ENCODE measurements around the gene TTC22.
A peak's percentile ranks its signal among the peaks of the same experiment; 100 is the strongest.

Gene TTC22

DNA sequence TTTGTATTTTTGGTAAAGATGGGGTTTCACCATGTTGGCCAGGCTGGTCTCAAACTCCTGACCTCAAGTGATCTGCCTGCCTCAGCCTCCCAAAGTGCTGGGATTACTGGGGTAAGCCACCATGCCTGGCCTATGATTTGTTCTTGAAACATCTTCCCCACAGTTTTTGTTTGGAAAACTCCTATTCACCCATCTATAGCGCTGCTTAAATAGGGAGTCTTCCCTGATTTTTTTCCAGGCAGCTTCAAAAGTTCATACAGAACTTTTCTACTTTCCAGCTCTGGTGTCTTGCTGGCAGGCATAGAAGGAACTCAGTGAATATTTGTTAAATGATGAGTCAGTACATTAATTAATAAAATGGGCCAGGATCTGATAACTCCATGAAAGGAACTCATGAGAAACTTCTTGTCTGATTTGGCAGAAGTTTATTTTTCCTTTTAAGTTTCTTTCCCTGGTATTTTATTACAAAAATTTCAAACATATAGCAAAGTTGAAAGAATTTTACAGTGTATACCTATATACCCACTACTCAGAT lies 33.0 kb upstream of the TTC22 start:
- no peak for DNase-seq (ENCODE audit: low read depth)

DNA sequence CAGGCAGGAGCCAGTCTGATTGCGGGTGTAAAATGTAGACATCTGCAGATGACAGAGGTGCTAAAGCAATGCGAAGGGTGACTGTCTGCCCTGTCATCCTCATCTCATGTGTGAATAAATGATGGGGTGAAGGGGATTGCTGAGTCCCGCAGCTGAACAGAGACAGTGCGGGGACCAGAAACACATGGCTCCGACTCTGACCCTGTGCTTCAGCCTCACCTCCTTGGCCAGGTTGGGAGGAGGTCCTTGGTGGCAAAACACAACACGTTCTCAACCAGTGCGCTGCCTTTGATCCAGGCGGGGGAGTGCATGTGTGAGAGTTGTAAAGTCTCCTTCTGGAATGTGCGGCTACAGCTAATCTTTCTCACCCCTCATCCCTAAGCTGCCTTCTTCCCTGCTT lies 32.0 kb upstream of the TTC22 start:
- no peak for DNase-seq (ENCODE audit: low read depth)

GRCh38 chr1:54826226-54826816 lies 25.2 kb upstream of the TTC22 start:
- no peak for DNase-seq (ENCODE audit: low read depth)

DNA sequence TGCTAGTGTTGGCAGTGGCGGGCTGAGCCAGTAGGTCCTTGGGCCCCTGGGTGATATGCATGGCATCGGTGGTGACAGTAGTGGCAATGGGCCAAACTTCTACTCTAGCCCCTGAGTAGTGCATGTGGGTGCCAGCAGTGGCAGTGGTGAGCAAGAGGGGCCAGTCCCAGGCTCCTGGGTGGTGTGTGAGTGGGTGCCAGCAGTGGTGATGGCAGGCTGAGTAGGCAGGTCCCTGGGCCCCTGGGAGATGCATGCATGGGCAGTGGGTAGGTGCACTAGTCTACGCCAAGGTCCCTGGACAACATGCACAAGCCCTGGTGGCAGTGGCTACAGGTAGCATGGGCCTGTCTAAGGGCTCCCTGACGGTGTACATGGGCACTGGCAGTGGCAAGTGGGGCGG lies 24.6 kb upstream of the TTC22 start:
- DNase-seq (ENCODE audit: low read depth), result no peak

- no peak for DNase-seq (ENCODE audit: low read depth)
These were observed 22.5 kb upstream of the TTC22 start for GRCh38 chr1:54823670-54824069.

DNA sequence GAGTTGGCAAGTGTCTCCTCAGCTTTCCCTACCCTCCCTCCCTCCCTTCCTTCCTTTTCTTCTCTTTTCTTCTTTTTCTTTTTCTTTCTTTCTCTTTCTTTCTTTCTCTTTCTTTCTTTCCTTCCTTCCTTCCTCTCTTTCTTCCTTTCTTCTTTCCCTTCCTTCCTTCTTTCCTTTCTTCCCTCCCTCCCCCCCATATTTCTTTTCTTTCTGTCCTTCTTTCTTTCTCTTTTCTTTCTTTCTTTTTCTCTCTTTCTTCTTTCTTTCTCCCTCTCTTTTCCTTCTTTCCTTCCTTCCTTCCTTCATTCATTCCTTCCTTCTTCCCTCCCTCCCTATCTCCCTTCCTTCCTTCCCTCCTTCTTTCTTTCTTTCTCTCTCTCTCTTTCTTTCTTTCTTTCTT lies 18.6 kb upstream of the TTC22 start:
- DNase-seq (ENCODE audit: low read depth), result no peak

DNA sequence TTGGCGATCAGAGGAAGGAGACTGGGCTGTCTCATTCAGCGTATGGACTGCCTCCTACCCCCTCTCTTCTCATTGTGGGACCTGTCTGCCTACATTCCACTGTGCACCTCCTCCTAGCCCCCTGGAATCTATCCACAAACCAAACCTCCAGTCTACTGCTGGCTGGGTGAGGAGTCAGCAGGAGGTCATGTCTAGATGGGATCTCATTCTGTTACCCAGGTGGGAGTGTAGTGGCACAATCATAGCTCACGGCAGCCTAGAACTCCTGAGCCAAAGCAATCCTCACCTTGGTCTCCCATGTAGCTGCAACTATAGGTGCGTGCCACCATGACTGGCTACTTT lies 18.0 kb upstream of the TTC22 start:
- no peak for DNase-seq (ENCODE audit: low read depth)

DNA sequence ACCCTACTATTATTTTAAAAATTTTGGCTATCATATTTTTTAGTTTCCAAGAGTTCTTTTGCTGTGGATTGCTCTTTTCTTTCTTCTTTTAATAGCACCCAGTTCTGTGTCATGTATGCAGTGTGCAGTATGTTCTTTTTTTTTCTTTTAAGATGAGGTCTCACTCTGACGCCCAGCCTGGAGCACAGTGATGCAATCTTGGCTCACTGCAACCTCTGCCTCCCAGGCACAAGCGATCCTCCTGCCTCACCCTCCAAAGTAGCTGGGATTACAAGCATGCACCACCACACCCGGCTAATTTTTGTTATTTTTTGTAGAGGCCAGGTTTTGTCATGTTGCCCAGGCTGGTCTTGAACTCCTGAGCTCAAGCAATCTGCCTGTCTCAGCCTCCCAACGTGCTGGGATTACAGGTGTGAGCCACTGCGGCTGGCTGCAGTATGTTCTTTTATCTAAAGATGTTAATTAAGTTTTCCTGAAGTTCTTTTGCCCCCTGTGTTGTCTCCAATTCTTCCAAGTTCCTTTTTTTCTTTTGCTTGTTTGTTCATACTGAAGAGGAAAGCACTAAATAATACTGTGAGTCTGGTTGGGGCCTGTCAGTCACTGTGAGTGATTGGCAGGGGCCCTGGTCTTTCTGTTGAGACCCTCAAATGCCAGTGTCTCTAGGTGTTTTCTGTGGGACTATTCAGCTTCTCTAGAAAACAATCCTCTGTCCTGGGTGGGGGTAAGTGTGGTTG lies 17.5 kb upstream of the TTC22 start:
- DNase-seq (ENCODE audit: low read depth), result no peak

DNA sequence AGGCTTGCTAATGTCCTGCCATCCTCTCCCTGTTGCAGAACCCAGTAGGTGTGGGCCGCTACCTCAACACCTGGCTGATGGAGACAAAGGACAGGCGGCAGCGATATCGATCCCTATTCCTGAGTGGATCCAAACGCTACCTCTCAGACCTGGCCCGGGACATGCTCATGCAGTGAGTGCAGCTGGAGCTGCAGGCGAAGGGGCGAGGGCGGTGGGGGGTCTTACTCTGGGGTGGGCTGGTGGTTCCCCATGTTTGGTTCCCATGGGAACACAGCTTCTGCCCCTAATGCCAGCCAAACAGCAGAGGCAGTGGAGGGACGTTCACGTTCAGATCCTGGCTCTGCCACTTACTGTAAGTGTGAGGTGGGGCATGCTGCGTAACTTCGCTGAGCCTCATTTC lies 15.8 kb upstream of the TTC22 start:
- DNase-seq (ENCODE audit: low read depth), result no peak

DNA sequence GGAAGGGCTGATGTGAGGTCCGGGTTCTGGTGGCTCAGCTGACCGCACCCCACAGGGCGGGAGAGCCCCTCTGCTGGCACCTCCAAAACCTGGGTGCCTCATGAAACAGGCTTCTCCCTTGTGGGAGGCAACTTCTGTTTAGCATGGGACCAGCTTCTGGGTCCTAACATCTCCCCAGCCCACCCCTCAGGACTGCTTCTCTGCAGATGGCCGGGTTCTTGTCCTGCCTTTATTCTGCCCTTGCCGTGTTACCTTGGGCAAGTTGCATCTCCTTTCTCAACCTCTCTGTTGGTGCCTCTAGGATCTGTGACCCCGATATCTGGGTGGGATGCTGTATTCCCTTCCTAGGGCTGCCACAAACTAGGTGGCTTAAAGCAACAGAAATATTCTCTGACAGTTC lies 15.0 kb upstream of the TTC22 start:
- DNase-seq (ENCODE audit: low read depth), result no peak

DNA sequence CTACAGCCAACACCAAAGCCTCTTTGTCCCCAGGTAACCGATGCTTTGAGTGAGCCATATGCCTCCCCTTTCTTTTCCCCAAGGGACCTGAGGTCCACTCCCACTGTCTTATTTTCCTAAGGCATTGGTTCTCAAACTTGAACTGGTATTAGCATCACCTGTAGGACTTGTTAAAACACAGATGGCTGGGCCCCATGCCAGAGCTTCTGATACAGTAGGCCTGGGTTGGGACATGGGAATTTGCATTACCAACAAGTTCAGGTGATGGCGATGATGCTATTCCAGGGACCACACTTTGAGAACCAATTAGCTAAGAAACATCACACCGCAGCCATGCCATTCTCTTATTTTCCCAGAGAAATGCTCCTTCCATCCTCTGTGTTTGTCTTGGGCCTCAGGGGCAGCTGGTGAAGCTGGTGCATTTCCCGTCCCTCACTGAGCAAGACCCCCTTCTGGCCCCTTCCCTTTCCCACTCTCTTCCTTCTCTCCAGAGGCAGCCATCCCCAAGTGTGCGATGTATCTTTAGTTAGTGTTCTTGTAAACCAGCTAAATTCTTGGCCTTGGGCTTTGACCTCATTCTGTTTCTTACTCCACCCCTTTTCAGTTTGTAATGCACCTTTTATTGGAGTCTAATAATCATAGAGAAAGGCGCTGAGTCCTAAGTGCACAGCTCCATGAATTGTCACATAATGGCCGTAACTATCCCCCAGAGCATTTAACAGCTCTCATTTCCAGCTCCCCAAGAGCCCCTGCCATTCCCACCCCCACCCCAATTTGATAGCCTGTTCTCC lies 14.2 kb upstream of the TTC22 start:
- no peak for DNase-seq (ENCODE audit: low read depth)

GRCh38 chr1:54814571-54814970 lies 13.4 kb upstream of the TTC22 start:
- DNase-seq (ENCODE audit: low read depth), result no peak

GRCh38 chr1:54814126-54814498 lies 13.0 kb upstream of the TTC22 start:
- DNase-seq (ENCODE audit: low read depth), result no peak

GRCh38 chr1:54813485-54814125 lies 12.5 kb upstream of the TTC22 start:
- no peak for DNase-seq (ENCODE audit: low read depth)

- DNase-seq (ENCODE audit: low read depth), result no peak
These were observed 11.8 kb upstream of the TTC22 start for GRCh38 chr1:54812801-54813484.

DNA sequence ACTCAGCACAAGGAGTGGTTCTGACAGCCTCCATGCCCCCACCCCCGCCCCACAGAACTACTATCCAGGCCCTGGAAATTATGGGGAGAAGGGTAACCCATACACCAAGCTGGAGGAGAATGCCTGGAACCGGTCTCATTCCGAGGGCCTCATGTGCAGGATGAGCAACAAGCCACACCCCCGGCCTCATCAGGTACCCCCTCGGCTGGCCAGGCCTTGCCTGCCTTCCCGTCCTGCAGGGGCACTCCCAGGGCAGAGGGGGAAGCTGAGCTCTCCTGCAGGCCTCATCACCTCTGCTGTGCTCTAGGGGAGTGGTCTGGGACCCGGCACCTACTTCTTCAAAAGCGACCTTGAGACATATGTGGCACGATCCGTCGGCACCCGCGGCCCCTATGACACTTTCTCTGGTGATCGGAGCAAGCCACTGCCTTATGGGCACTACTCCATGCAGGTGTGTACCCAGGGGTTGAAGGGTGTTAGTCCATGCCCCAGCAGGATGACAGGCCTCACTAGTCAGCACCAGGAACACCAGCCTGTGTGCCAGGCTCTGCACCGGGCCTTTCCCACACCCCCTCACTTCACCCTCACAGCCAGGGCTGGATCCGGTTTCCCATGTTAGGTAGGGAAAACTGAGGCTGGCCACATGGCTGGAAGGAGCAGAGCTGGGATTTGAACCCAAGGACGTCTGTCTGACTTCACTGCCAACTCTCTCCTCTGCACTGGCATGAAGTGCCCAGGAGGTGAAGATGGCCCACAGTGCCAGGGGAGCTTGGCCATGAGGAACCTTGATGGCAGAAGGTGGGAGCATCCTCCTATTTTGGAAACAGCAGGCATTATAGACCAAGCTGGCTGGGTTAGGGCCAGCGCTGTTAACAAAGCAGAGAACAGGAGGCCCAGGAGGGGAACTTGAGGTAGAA lies 10.9 kb upstream of the TTC22 start:
- no peak for DNase-seq (ENCODE audit: low read depth)

- DNase-seq (ENCODE audit: low read depth), result no peak
These were observed 9.9 kb upstream of the TTC22 start for GRCh38 chr1:54811066-54811465.

GRCh38 chr1:54810153-54810942 lies 9.2 kb upstream of the TTC22 start:
- DNase-seq (ENCODE audit: low read depth), result peak; percentile 49

GRCh38 chr1:54809496-54810074 lies 8.5 kb upstream of the TTC22 start:
- DNase-seq (ENCODE audit: low read depth), result no peak

Data from activated T-cell treated with anti-CD3 and anti-CD28 coated beads for 1 hour (primary cell).